KG1 (cell line): Measurements from ENCODE around the gene RPL38.

Experiments
- DNase-seq: peaks from one replicate; lab custom pipeline; 2025; lab: John Stamatoyannopoulos, UW

RPL38 gene

DNA sequence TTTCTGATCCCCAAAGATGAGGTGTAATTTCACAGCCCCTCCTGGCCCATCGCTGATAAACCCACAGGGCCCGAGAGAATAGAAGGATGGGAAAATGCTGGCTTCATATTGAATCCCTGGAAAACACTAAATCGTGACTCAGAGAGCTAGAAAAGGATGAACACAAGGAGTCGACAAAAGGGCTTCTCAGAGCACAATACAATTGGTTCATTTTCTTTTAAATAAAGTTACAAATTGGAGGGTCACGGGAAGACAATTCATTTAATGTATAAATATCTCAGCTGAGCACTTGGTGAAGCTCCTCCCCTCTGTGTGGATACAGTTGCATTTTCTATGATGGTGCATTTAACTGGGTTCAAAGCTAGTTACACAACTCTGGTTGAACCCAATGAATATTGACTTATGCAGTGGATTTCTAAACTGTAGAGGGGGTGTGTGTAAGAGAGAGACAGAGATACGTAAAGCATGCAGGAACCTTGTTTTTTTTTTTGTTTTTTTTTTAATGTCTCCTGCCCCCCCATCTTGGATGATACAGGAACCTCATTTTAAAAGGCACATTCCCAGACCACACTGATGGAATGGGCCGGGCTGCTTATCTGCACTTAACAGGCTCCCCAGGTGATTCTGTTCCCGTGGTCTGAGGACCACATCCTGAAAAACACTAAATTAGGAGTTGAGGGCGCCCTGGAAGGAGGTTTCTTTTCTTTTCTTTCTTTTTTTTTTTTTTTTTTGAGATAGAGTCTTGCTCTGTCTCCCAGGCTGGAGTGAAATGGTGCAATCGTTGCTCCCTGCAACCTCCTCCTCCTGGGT is 24.0 kb downstream of the RPL38 start:
- no peak for DNase-seq

GRCh38 chr17:74228306-74228978 is 25.0 kb downstream of the RPL38 start:
- no peak for DNase-seq

DNA sequence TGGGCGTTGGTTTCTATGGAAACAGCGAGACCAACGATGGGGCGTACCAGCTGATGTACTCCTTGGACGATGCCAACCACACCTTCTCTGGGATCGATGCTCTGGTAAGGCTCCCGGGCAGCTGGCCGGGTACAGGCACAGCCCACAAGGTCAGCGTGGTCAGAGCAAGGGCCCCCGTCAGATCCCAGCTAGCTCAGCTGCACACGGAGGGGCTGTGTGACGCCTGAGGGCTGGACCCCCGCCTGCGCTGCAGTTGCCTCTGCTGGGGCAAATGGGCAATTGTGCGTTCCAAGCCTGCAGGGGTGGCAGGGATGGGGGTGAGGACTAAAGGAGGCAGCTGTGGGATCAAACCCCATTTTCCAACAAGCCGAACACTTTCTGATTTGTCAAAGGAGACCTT is 27.4 kb downstream of the RPL38 start:
- DNase-seq, result no peak

DNA sequence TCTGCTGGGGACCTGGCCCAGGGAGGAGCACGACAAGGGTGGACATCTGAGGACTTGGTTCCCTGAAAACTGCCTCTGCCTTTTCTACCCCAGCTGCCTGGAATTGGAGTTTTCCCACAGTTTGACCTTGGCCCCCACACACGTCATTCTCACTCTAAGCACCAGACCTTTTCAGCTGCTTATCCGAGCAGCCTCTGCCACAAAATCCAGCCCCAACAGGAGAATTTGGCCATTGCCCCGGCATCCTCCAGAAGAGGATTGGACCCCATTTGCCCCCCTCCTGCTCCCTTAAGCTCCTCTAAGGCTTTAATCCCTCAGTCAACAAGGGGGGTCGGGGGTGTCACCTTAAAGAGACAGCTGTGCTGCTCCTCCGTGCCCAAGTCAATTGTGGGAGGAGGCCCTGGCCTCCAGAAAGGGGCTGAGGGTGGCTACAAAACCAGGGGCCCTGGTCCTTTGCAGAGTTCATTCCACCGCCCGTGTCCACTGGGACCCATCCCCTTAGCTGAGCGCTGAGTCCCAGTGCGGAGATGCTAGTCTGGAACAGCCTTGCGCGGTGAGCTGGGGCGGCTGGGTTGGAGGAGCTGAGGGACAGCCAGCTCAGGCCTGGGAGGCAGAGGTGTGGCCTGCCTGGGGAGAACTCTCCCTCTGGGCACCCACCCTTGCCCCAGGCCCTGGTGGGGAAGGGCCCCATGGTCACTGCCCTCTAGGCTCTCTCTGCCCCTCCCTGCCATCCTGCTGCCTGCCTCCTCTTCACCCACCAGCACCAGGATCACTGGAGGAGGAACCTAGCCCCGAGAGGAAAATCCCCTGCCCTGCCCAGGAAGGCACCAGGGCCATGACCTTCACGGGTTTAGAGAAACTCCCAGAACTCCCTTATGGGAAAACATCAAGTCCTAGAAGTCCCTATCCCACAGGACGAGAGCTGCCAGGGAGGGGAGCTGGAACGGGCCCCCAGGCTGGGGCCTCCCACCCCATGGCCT is 28.7 kb downstream of the RPL38 start:
- DNase-seq, result no peak

DNA sequence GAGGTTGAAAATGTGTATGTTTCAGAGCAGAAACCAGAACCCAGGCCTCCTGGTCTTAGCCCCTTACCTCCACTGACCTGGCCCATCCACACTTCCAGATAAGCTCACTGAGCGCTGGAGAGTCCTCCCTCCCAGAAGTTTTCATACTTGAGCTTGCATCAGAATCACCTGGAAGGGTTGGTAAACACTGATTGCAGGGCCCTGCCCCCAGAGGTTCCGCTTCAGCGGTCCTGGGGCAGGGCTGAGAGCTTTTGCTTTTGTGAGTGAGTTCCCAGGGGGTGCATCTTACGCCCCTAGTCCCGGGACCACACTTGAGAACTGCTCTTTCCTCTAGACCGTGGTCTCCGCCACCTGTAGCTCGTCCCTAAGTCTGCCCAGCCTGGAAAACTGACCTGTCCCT is 30.5 kb downstream of the RPL38 start:
- no peak for DNase-seq

- DNase-seq, result no peak
Measured at GRCh38 chr17:74234486-74234885, 31.0 kb downstream of the RPL38 start.

GRCh38 chr17:74235040-74235581 is 31.6 kb downstream of the RPL38 start:
- peak; percentile 46 for DNase-seq

GRCh38 chr17:74235911-74236371 is 32.5 kb downstream of the RPL38 start:
- DNase-seq, result no peak

GRCh38 chr17:74237321-74237720 is 33.8 kb downstream of the RPL38 start:
- no peak for DNase-seq

DNA sequence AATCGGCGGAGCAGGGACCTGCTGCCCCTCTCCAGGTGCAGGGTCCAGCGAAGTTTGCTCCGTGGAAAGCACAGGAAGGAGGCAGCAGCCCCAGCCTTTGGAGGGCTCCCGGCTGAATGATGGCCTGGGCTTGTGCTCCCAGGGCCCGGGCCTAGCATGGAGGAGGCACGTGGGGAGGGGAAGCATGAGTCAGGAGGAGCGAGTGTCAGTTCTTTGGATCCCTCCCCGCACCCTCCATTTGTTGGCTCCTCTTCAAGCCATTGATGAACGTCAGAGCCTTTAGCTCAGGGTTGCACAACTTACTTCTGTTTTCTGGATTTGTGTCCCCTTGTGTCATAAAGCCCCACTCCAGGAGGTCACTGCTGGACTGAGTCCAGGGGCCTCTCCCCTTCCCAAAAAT is 35.7 kb downstream of the RPL38 start:
- DNase-seq, result no peak

DNA sequence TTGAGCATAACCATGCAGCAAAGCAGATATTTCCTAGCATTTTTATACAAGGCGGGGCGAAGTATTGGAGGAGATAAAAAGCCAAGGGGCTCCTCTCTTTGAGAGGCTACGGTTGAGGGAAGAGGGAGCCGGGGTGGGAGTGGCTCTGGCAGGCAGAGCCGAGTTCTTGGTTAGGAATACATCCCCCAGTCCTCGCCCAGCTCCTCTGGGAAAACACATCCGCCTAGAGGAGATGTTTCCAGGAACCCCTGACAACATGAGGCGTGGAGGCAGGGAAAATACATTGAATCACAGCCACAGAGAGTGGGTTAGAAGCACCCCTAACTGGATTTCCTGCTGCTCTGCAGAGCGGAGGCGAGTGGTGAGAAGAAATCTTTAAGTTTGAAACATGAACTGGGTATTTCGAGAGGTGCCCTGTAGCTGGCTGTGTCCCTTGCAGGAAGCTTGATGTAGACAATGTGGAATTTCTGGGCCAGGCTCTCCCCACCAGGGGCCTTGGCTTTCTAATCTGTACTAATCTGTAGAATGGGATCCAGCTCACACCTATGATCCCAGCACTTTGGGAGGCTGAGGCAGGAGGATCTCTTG is 37.2 kb downstream of the RPL38 start:
- no peak for DNase-seq

DNA sequence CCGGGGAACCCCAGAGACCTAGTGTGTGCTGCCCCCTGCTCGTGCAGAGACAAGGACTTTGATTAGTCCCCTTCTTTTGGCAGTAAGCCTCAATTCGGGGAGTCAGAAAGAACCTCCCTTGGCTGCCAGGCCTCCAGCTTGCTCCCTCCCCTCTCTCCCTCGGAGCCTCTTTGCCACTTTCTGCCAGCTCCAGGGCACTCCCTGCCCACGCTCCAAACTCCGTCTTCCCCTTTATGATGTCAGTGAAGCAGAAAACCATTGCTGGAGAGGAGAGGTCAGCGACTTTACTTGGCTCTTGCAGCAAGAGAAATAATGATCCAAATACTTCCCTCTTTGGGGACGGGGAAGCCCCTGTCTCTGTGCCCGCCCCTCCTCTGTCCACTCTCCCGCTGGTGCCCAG is 38.0 kb downstream of the RPL38 start:
- no peak for DNase-seq

DNA sequence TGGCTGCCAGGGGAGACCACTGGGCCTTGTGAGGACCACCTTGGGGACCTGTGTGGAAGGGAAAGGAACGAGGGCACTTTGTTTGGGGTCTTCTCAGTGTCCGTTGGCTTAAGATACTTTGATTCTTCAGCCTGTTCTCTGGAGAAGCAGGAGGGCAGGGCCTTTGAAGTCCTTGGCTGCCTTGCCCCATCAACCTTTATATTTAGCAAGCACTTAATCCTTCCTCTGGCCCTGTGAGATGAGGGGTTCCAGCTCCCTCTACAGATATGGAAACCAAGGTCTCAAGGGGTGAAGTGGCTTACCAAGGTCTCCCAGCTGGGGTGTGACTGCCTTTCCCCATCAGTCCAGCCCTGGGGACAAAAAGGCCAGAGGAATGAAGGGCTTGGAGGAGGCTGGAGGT is 38.4 kb downstream of the RPL38 start:
- no peak for DNase-seq

GRCh38 chr17:74243013-74243755 is 39.7 kb downstream of the RPL38 start:
- DNase-seq, result no peak

GRCh38 chr17:74244128-74244527 is 40.6 kb downstream of the RPL38 start:
- DNase-seq, result no peak

GRCh38 chr17:74244548-74244947 is 41.1 kb downstream of the RPL38 start:
- no peak for DNase-seq

GRCh38 chr17:74245145-74245831 is 41.8 kb downstream of the RPL38 start:
- no peak for DNase-seq

DNA sequence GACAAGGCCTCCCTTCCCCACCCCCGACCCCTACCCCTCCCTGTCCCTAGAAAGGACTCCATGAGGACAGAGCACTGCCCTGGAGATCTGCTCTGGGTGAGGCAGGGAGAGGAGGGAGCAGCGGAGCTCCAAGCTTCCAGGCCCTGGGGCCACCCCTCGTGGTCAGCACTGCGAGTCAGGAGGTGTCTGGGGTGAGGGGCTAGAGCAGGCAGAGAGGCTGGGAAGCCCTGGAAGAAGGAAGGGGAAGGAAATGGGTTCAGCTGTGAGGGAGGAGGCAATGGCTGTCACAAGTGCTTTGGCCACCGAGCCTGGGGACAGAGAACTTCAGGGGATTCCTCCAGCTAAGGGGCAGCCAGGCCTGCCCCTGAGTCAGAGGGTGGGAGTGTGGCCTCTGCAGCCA is 42.4 kb downstream of the RPL38 start:
- no peak for DNase-seq

DNA sequence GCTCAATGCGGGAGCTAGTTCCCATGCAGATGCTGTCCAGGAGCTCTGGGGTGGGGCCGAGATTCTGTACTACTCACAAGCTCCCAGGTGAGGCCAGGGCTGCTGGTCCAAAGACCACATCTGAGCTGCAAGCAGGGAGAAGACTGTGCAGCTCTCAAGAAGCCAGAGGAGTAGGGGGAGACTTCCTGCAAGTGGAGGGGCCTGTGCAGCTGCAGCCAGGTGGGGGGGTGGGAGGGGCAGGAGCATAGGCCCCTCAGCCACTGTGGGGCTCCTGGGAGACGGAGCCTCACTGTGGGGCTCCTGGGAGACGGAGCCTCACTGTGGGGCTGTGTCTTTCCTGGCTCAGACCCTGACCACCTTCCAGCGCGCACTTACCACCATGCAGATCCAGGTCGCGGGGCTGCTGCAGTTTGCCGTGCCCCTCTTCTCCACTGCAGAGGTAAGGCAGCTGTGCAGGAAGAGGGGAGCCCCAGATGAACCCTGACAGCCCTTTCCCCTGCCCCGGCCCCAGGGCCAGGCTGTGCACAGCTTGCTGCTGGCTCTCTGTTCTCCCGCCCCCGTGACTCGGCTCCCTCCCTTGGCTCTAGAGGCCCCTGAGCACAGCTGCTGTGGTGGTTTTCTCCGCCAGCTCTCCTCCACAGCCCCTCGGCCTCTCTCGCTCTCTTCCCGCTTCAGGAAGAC is 46.3 kb downstream of the RPL38 start:
- DNase-seq, result no peak
